Myocyte (in vitro differentiated cells): ENCODE data around the gene ATAD5. TPM values are rescaled to one million over a fixed set of nuclear protein-coding genes. Genes with fewer than 3 reads are reported as not detected.

Experiments used
- total RNA-seq: library from RNA; depleted of rRNA; stranded (reverse); fragments of >200 nt; gene quantifications from 2 replicates; pipeline ENCODE4 v1.2.3, GENCODE V29; 2014

ATAD5 gene
- total RNA-seq, 1 donor from 2014 or later = 0.67 TPM

Other genes starting within 250 kb of the ATAD5 start
- gene CRLF3, start 7.3 kb upstream of the ATAD5 start, total RNA-seq = 6.3 and 15.0 TPM in 2 replicates
- gene TEFM, start 74.3 kb downstream of the ATAD5 start, total RNA-seq = 7.9 and 10.8 TPM in 2 replicates
- gene ADAP2, start 90.0 kb downstream of the ATAD5 start, total RNA-seq = 0.51 and 1.4 TPM in 2 replicates
- 7.8 and 10.2 TPM in 2 replicates for gene RNF135, start 139.1 kb downstream of the ATAD5 start, total RNA-seq